ENCODE results near the gene GUCY1A1. TPM values are rescaled to one million over a fixed set of nuclear protein-coding genes. Genes with fewer than 3 reads are reported as not detected.

The GUCY1A1 gene
- total RNA-seq, 1 donor = not detected

GRCh38 chr4:155696226-155696625 is 29.6 kb downstream of the GUCY1A1 start:
- H3K27me3 ChIP-seq (ENCODE audit: insufficient read depth, low read length) = peaks cover 2% of the 10 kb centered on the region
- no peaks in the 10 kb centered on the region for H3K9me3 ChIP-seq (ENCODE audit: low read depth, low read length)
- no peaks in the 10 kb centered on the region for H3K79me2 ChIP-seq (ENCODE audit: insufficient read depth, low read length)
- no peaks in the 10 kb centered on the region for H3K4me1 ChIP-seq (ENCODE audit: insufficient read depth, low read length)
- H4K20me1 ChIP-seq (ENCODE audit: insufficient read depth, low read length) = no peaks in the 10 kb centered on the region
- no peak overlapping the region for H2AFZ ChIP-seq (ENCODE audit: low read length)
- H3K36me3 ChIP-seq (ENCODE audit: insufficient read depth, low read length) = no peaks in the 10 kb centered on the region
- TF ChIP-seq CTCF (IDR thresholded peaks at IDR 0.05; ENCODE audit: extremely low read depth, low read depth, low read length) = no peak
- no peak overlapping the region for H3K27ac ChIP-seq (ENCODE audit: low read depth, low read length)
- no peak overlapping the region for H3K4me3 ChIP-seq (ENCODE audit: insufficient read depth, low read length)
- no peak for DNase-seq (ENCODE audit: insufficient read length, low spot score, missing footprints)
- H3K4me2 ChIP-seq (ENCODE audit: insufficient read depth, low read length) = no peak overlapping the region

GRCh38 chr4:155696726-155697125 is 30.1 kb downstream of the GUCY1A1 start:
- Histone ChIP-seq H3K27me3 (ENCODE audit: insufficient read depth, low read length) (peaks cover 2% of the 10 kb centered on the region), H3K4me3 (ENCODE audit: insufficient read depth, low read length) (no peak overlapping the region), H3K36me3 (ENCODE audit: insufficient read depth, low read length) (no peaks in the 10 kb centered on the region), H3K9me3 (ENCODE audit: low read depth, low read length) (no peaks in the 10 kb centered on the region), H3K4me1 (ENCODE audit: insufficient read depth, low read length) (no peaks in the 10 kb centered on the region), H3K4me2 (ENCODE audit: insufficient read depth, low read length) (no peak overlapping the region), H2AFZ (ENCODE audit: low read length) (no peak overlapping the region), H3K27ac (ENCODE audit: low read depth, low read length) (no peak overlapping the region), H3K79me2 (ENCODE audit: insufficient read depth, low read length) (no peaks in the 10 kb centered on the region), H4K20me1 (ENCODE audit: insufficient read depth, low read length) (no peaks in the 10 kb centered on the region)
- TF ChIP-seq CTCF (IDR thresholded peaks at IDR 0.05; ENCODE audit: extremely low read depth, low read depth, low read length) = no peak
- no peak for DNase-seq (ENCODE audit: insufficient read length, low spot score, missing footprints)

- H3K79me2 ChIP-seq (ENCODE audit: insufficient read depth, low read length) = no peaks in the 10 kb centered on the region
- H4K20me1 ChIP-seq (ENCODE audit: insufficient read depth, low read length) = no peaks in the 10 kb centered on the region
- no peak for TF ChIP-seq CTCF (IDR thresholded peaks at IDR 0.05; ENCODE audit: extremely low read depth, low read depth, low read length)
- H3K27ac ChIP-seq (ENCODE audit: low read depth, low read length) = no peak overlapping the region
- no peak overlapping the region for H3K4me2 ChIP-seq (ENCODE audit: insufficient read depth, low read length)
- no peaks in the 10 kb centered on the region for H3K36me3 ChIP-seq (ENCODE audit: insufficient read depth, low read length)
- no peaks in the 10 kb centered on the region for H3K9me3 ChIP-seq (ENCODE audit: low read depth, low read length)
- no peak for DNase-seq (ENCODE audit: insufficient read length, low spot score, missing footprints)
- no peaks in the 10 kb centered on the region for H3K27me3 ChIP-seq (ENCODE audit: insufficient read depth, low read length)
- H2AFZ ChIP-seq (ENCODE audit: low read length) = no peak overlapping the region
- no peak overlapping the region for H3K4me3 ChIP-seq (ENCODE audit: insufficient read depth, low read length)
- no peaks in the 10 kb centered on the region for H3K4me1 ChIP-seq (ENCODE audit: insufficient read depth, low read length)
Measured at GRCh38 chr4:155701827-155702226, 35.2 kb downstream of the GUCY1A1 start.

GRCh38 chr4:155703486-155704247 is 37.0 kb downstream of the GUCY1A1 start:
- Histone ChIP-seq H3K4me3 (ENCODE audit: insufficient read depth, low read length) (no peak overlapping the region), H3K79me2 (ENCODE audit: insufficient read depth, low read length) (no peaks in the 10 kb centered on the region), H3K36me3 (ENCODE audit: insufficient read depth, low read length) (no peaks in the 10 kb centered on the region), H4K20me1 (ENCODE audit: insufficient read depth, low read length) (no peaks in the 10 kb centered on the region), H3K9me3 (ENCODE audit: low read depth, low read length) (no peaks in the 10 kb centered on the region), H3K4me1 (ENCODE audit: insufficient read depth, low read length) (no peaks in the 10 kb centered on the region), H2AFZ (ENCODE audit: low read length) (no peak overlapping the region), H3K4me2 (ENCODE audit: insufficient read depth, low read length) (no peak overlapping the region), H3K27me3 (ENCODE audit: insufficient read depth, low read length) (no peaks in the 10 kb centered on the region), H3K27ac (ENCODE audit: low read depth, low read length) (no peak overlapping the region)
- no peak for DNase-seq (ENCODE audit: insufficient read length, low spot score, missing footprints)
- TF ChIP-seq CTCF (IDR thresholded peaks at IDR 0.05; ENCODE audit: extremely low read depth, low read depth, low read length) = no peak

Data from osteoblast (primary cell).